Caco-2 (cell line): ENCODE measurements around the gene SRRM4. TPM values are rescaled to one million over a fixed set of nuclear protein-coding genes. Genes with fewer than 3 reads are reported as not detected.

ENCODE experiments used
- BruUV-seq: library from RNA; stranded (reverse); fragments of 400-500 nt; replicated peaks from 2 replicates; lab custom pipeline; 2021; lab: Mats Ljungman, UMichigan
- CTCF ChIA-PET: fragments of 300-600 bp; sonication (Branson Sonifier 250); formaldehyde crosslinking; loops from one replicate; lab custom pipeline; 2022; ENCODE audit warnings: antibody characterized with exemption; lab: Charles Lee
- POLR2A ChIA-PET: fragments of 300-600 bp; sonication (Branson Sonifier 250); formaldehyde crosslinking; loops from one replicate; lab custom pipeline; 2022; ENCODE audit warnings: antibody characterized with exemption; lab: Charles Lee
- DNase-seq, 2 experiments: peaks; one replicate each; pipeline versions ENCODE4 v3.0.0 to v3.0.0-alpha.2; 2020 to 2022
- H3K27me3 ChIP-seq: replicated peaks from 2 replicates; pipeline ENCODE4 v1.6.0; 2011; ENCODE audit warnings: low read length; ENCODE audit not compliant: control insufficient read depth, insufficient read depth
- H3K36me3 ChIP-seq: 2 replicates; pipeline ENCODE4 v1.5.1; 2011; ENCODE audit warnings: low read length; ENCODE audit not compliant: control insufficient read depth, insufficient read depth
- H3K4me1 ChIP-seq: fragments of 250-450 bp; sonication (Bioruptor Pico); 2 replicates; pipeline ENCODE4 v1.5.1; 2020; ENCODE audit warnings: mild to moderate bottlenecking
- H3K4me3 ChIP-seq: 2 replicates; pipeline ENCODE4 v1.5.1; 2011; ENCODE audit warnings: low read depth, mild to moderate bottlenecking, control low read depth, low read length
- H3K9me3 ChIP-seq: fragments of 250-450 bp; sonication (Bioruptor Pico); 2 replicates; pipeline ENCODE4 v1.5.1; 2020; ENCODE audit warnings: mild to moderate bottlenecking, moderate library complexity
- H3K27ac Mint-ChIP-seq: one replicate; pipeline ENCODE4 v1.8.0; 2022; ENCODE audit warnings: mixed read lengths; ENCODE audit not compliant: unreplicated experiment
- H3K27me3 Mint-ChIP-seq: one replicate; pipeline ENCODE4 v1.8.0; 2022; ENCODE audit warnings: mixed read lengths; ENCODE audit not compliant: insufficient read depth, unreplicated experiment
- H3K36me3 Mint-ChIP-seq: one replicate; pipeline ENCODE4 v1.8.0; 2022; ENCODE audit warnings: mild to moderate bottlenecking, mixed read lengths; ENCODE audit not compliant: insufficient read depth, unreplicated experiment
- H3K4me1 Mint-ChIP-seq: one replicate; pipeline ENCODE4 v1.8.0; 2022; ENCODE audit warnings: low read depth, mixed read lengths; ENCODE audit not compliant: unreplicated experiment
- H3K4me3 Mint-ChIP-seq: one replicate; pipeline ENCODE4 v1.8.0; 2022; ENCODE audit warnings: mild to moderate bottlenecking, moderate library complexity, mixed read lengths; ENCODE audit not compliant: unreplicated experiment
- H3K9me3 Mint-ChIP-seq: one replicate; pipeline ENCODE4 v1.8.0; 2022; ENCODE audit warnings: mixed read lengths; ENCODE audit not compliant: unreplicated experiment
- CTCF ChIP-seq, 2 experiments: fragments of 200-600 bp in 1 of 2; IDR thresholded peaks; 1 replicate in 1 of 2; 2 replicates in 1 of 2; pipeline versions ENCODE4 v1.5.1 to v1.8.0; 2011 to 2022; ENCODE audit warnings: antibody characterized with exemption in 1 of 2, control low read depth in 1 of 2, inconsistent platforms in 1 of 2, low read depth in 1 of 2, low read length in 1 of 2, mild to moderate bottlenecking in 1 of 2, moderate library complexity in 1 of 2; ENCODE audit not compliant: insufficient read depth in 1 of 2, severe bottlenecking in 1 of 2, unreplicated experiment in 1 of 2
- intact Hi-C: fragments of 100-400 bp; cut with micrococcal nuclease; formaldehyde crosslinking; loops from one replicate; pipeline ENCODE4 v1.10.0; 2022; ENCODE audit not compliant: unreplicated experiment
- total RNA-seq: library from RNA; stranded (reverse); gene quantifications from 2 replicates; pipeline ENCODE4 v1.2.3, GENCODE V29; 2022

SRRM4 gene
- total RNA-seq, 1 experiment from 2014 or later: not detected

GRCh38 chr12:119013023-119013422 is 31.7 kb downstream of the SRRM4 start:
- Mint-ChIP-seq H3K9me3 (no peaks in the 10 kb centered on the region), H3K27ac (no peak overlapping the region), H3K36me3 (no peaks in the 10 kb centered on the region), H3K4me1 (peaks cover 6% of the 10 kb centered on the region), H3K27me3 (peaks cover 16% of the 10 kb centered on the region), H3K4me3 (no peak overlapping the region)
- DNase-seq: no peak
- CTCF ChIA-PET: no interaction called here
- TF ChIP-seq CTCF (IDR thresholded peaks at IDR 0.05; ENCODE audit: insufficient read depth in 1 of 2, low read depth in 1 of 2, low read length in 1 of 2, severe bottlenecking in 1 of 2, unreplicated experiment in 1 of 2): no peak
- no peaks in the 10 kb centered on the region for H3K9me3 ChIP-seq
- H3K4me3 ChIP-seq: no peak overlapping the region
- intact Hi-C loops: no loop called here
- no peaks in the 10 kb centered on the region for H3K36me3 ChIP-seq
- no TSS peak for BruUV-seq
- H3K27me3 ChIP-seq: no peaks in the 10 kb centered on the region
- 0 out of 2 replicates have a peak, but pooled peaks cover 7% of the 10 kb centered on the region for H3K4me1 ChIP-seq
- POLR2A ChIA-PET: no interaction called here

- intact Hi-C loops: no loop called here
- Mint-ChIP-seq H3K4me3 (no peak overlapping the region), H3K4me1 (no peaks in the 10 kb centered on the region), H3K9me3 (no peaks in the 10 kb centered on the region), H3K36me3 (no peaks in the 10 kb centered on the region), H3K27ac (no peak overlapping the region), H3K27me3 (peaks cover 16% of the 10 kb centered on the region)
- no TSS peak for BruUV-seq
- CTCF ChIA-PET: no interaction called here
- Histone ChIP-seq H3K4me3 (no peak overlapping the region), H3K27me3 (no peaks in the 10 kb centered on the region), H3K4me1 (no peaks in the 10 kb centered on the region), H3K36me3 (no peaks in the 10 kb centered on the region), H3K9me3 (no peaks in the 10 kb centered on the region)
- TF ChIP-seq CTCF (IDR thresholded peaks at IDR 0.05; ENCODE audit: insufficient read depth in 1 of 2, low read depth in 1 of 2, low read length in 1 of 2, severe bottlenecking in 1 of 2, unreplicated experiment in 1 of 2): no peak
- no peak for DNase-seq
- POLR2A ChIA-PET: no interaction called here
Observed at GRCh38 chr12:119014368-119014767, 33.0 kb downstream of the SRRM4 start.

GRCh38 chr12:119016715-119017114 is 35.4 kb downstream of the SRRM4 start:
- ChIA-PET CTCF (no interaction called here), POLR2A (no interaction called here)
- H3K27me3 ChIP-seq: no peaks in the 10 kb centered on the region
- H3K9me3 ChIP-seq: no peaks in the 10 kb centered on the region
- H3K36me3 ChIP-seq: no peaks in the 10 kb centered on the region
- Mint-ChIP-seq H3K4me1 (no peaks in the 10 kb centered on the region), H3K9me3 (no peaks in the 10 kb centered on the region), H3K36me3 (no peaks in the 10 kb centered on the region), H3K27me3 (peaks cover 23% of the 10 kb centered on the region), H3K4me3 (no peak overlapping the region), H3K27ac (no peak overlapping the region)
- BruUV-seq: no TSS peak
- no peaks in the 10 kb centered on the region for H3K4me1 ChIP-seq
- no peak for DNase-seq
- no peak for TF ChIP-seq CTCF (IDR thresholded peaks at IDR 0.05; ENCODE audit: insufficient read depth in 1 of 2, low read depth in 1 of 2, low read length in 1 of 2, severe bottlenecking in 1 of 2, unreplicated experiment in 1 of 2)
- no peak overlapping the region for H3K4me3 ChIP-seq
- intact Hi-C loops: no loop called here
